Ovary (tissue), 3 donors: ENCODE measurements around the gene SCN2B.

Experiments used
- EP300 ChIP-seq: sonication (generic); formaldehyde crosslinking; IDR thresholded peaks from one replicate; pipeline ENCODE4 v1.6.1; 2017; ENCODE audit warnings: antibody characterized with exemption
- POLR2A ChIP-seq: fragments of 450-650 bp; IDR thresholded peaks from one replicate; pipeline ENCODE4 v1.6.1; 2017; ENCODE audit warnings: antibody characterized with exemption, mild to moderate bottlenecking, moderate library complexity
- TF ChIP-seq, protein P1 (sequence below), 3 donors: fragments of 450-650 bp in 2 of 3; fragments of 200-600 bp in 1 of 3; IDR thresholded peaks; one replicate each; pipeline versions ENCODE4 v1.5.1 to v1.8.0; 2016 to 2022; ENCODE audit warnings: antibody characterized with exemption in 3 of 3, mild to moderate bottlenecking in 1 of 3
- donor health status: DM: no; HTN: no; CAD: no.

DNA sequence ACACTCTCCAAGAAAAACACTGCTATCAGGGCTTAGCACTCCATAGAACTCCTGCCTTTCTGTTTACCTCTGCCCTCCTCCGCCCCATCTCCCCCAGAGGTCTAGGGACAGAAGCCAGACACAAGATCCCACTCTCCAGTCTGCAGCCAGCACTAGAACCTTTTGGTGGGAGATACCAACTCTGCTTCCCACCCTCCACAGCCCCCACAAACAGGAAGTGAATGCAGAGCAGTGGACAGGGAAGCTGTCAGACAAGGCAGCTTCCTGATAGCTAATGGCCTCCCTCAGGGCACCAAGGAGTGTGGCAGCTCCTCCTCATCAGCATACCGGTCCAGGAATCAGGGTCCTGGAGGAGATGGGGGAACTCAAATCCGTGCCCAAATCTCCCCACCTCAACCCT lies 28.9 kb downstream of the SCN2B start:
- TF ChIP-seq, protein P1, sequence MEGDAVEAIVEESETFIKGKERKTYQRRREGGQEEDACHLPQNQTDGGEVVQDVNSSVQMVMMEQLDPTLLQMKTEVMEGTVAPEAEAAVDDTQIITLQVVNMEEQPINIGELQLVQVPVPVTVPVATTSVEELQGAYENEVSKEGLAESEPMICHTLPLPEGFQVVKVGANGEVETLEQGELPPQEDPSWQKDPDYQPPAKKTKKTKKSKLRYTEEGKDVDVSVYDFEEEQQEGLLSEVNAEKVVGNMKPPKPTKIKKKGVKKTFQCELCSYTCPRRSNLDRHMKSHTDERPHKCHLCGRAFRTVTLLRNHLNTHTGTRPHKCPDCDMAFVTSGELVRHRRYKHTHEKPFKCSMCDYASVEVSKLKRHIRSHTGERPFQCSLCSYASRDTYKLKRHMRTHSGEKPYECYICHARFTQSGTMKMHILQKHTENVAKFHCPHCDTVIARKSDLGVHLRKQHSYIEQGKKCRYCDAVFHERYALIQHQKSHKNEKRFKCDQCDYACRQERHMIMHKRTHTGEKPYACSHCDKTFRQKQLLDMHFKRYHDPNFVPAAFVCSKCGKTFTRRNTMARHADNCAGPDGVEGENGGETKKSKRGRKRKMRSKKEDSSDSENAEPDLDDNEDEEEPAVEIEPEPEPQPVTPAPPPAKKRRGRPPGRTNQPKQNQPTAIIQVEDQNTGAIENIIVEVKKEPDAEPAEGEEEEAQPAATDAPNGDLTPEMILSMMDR (IDR thresholded peaks at IDR 0.05), result no peak
- TF ChIP-seq POLR2A (no peak), EP300 (no peak)
